Fibroblast of lung (primary cell): ENCODE data around the gene SAMD3. TPM values are rescaled to one million over a fixed set of nuclear protein-coding genes. Genes with fewer than 3 reads are reported as not detected.
A peak's percentile ranks its signal among the peaks of the same experiment; 100 is the strongest.

ENCODE experiments used
- DNase-seq, 2 donors: peaks; one replicate each; pipeline versions ENCODE4 v3.0.0 to v3.0.0-alpha.2; 2010; ENCODE audit warnings: low read depth in 2 of 2
- H2AFZ ChIP-seq: 2 replicates; pipeline ENCODE4 v1.5.1; 2012; ENCODE audit warnings: low read length, control low read depth, inconsistent platforms
- H3K27ac ChIP-seq: 2 replicates; pipeline ENCODE4 v1.5.1; 2011; ENCODE audit warnings: low read length, control low read depth; ENCODE audit not compliant: insufficient read depth
- H3K27me3 ChIP-seq: 2 replicates; pipeline ENCODE4 v1.5.1; 2011; ENCODE audit warnings: mild to moderate bottlenecking, low read length; ENCODE audit not compliant: control insufficient read depth, insufficient read depth
- H3K36me3 ChIP-seq: 2 replicates; pipeline ENCODE4 v1.5.1; 2011; ENCODE audit warnings: low read length; ENCODE audit not compliant: control insufficient read depth, insufficient read depth
- H3K4me1 ChIP-seq: 2 replicates; pipeline ENCODE4 v1.5.1; 2011; ENCODE audit warnings: low read length; ENCODE audit not compliant: control insufficient read depth, insufficient read depth; ENCODE audit errors: extremely low read depth
- H3K4me2 ChIP-seq: 2 replicates; pipeline ENCODE4 v1.5.1; 2011; ENCODE audit warnings: low read length, control low read depth; ENCODE audit not compliant: insufficient read depth; ENCODE audit errors: extremely low read depth
- H3K4me3 ChIP-seq, 4 experiments: fragments of 200-600 bp in 1 of 4; sonication (generic) in 1 of 4; replicated peaks in 1 of 4; 2 replicates each; pipeline ENCODE4 v1.5.1; 2011 to 2016; ENCODE audit warnings: low read length in 4 of 4, low read depth in 3 of 4, mild to moderate bottlenecking in 3 of 4, control low read depth in 2 of 4, inconsistent platforms in 1 of 4, mixed read lengths in 1 of 4; ENCODE audit not compliant: insufficient read depth in 1 of 4; ENCODE audit errors: control extremely low read depth in 1 of 4
- H3K79me2 ChIP-seq: 2 replicates; pipeline ENCODE4 v1.5.1; 2012; ENCODE audit warnings: mild to moderate bottlenecking, low read length, inconsistent platforms; ENCODE audit not compliant: control insufficient read depth, insufficient read depth
- H3K9ac ChIP-seq: 2 replicates; pipeline ENCODE4 v1.5.1; 2011; ENCODE audit warnings: mild to moderate bottlenecking, low read length, control low read depth; ENCODE audit not compliant: insufficient read depth
- H3K9me3 ChIP-seq: 2 replicates; pipeline ENCODE4 v1.5.1; 2012; ENCODE audit warnings: low read depth, low read length; ENCODE audit not compliant: control insufficient read depth, insufficient read depth
- H4K20me1 ChIP-seq: 2 replicates; pipeline ENCODE4 v1.5.1; 2011; ENCODE audit warnings: low read length; ENCODE audit not compliant: control insufficient read depth, insufficient read depth; ENCODE audit errors: extremely low read depth
- CTCF ChIP-seq, 2 donors: IDR thresholded peaks in 1 of 2; conservative IDR thresholded peaks in 1 of 2; 1 replicate in 1 of 2; 2 replicates in 1 of 2; pipeline ENCODE4 v1.5.1; 2011 to 2012; ENCODE audit warnings: low read length in 2 of 2, control low read depth in 1 of 2, inconsistent platforms in 1 of 2, low read depth in 1 of 2, mild to moderate bottlenecking in 1 of 2
- EZH2 ChIP-seq: IDR thresholded peaks from 2 replicates; pipeline ENCODE4 v1.5.1; 2012; ENCODE audit warnings: low read length, control low read depth, mild to moderate bottlenecking; ENCODE audit errors: missing control alignments
- polyA plus RNA-seq, 2 donors: library from polyadenylated mRNA; depleted of rRNA in 1 of 2; stranded (reverse) in 1 of 2; unstranded in 1 of 2; fragments of >200 nt; gene quantifications; 2 replicates each; pipeline ENCODE4 v1.2.1, GENCODE V29; 2011 to 2012; ENCODE audit warnings: missing spikeins in 1 of 2
- total RNA-seq: library from RNA; depleted of rRNA; stranded (reverse); fragments of >200 nt; gene quantifications from 2 replicates; pipeline ENCODE4 v1.2.1, GENCODE V29; 2014

Gene SAMD3
- total and polyA plus RNA-seq, 2 donors (not counting 1 experiment from before 2014, with no cell fraction given), result 1.5 to 2.8 TPM

GRCh38 chr6:130143709-130144108, 79.0 kb downstream of the SAMD3 start:
- H3K4me2 ChIP-seq, result no peak overlapping the region
- no peaks in the 10 kb centered on the region for H3K36me3 ChIP-seq
- no peaks in the 10 kb centered on the region for H3K4me1 ChIP-seq
- H3K79me2 ChIP-seq, result no peaks in the 10 kb centered on the region
- no peaks in the 10 kb centered on the region for H4K20me1 ChIP-seq
- no peak overlapping the region for H3K4me3 ChIP-seq
- no peak overlapping the region for H3K27ac ChIP-seq
- no peak overlapping the region for H3K9ac ChIP-seq
- no peaks in the 10 kb centered on the region for H3K27me3 ChIP-seq
- no peaks in the 10 kb centered on the region for H3K9me3 ChIP-seq
- TF ChIP-seq EZH2 (no peak), CTCF (conservative IDR thresholded peaks at IDR 0.05 in 1 of 2, IDR thresholded peaks at IDR 0.05 in 1 of 2; ENCODE audit: low read depth in 1 of 2, low read length in 2 of 2) (no peak)
- DNase-seq, result peak in 1 of 2 donors; percentile 31
- H2AFZ ChIP-seq, result no peak overlapping the region

DNA sequence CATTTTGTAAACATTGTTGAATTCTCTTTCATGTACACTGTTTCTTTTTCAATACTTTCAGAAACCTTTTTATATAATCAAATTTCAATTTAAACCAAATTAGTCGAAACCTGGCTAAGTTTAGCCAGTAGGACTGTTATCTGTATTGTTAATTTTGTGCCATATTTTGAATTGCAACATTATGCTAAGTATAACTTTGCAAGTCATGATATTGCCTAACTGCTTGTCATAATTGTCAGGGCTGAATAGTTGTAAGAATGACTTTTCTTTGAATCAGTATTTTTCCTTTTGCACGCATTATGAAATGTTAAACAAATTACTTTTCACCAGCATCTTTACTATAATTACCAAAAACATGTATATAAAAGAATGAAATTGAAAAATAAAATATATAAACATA, 82.7 kb downstream of the SAMD3 start:
- H4K20me1 ChIP-seq, result no peaks in the 10 kb centered on the region
- H3K27ac ChIP-seq, result no peak overlapping the region
- H3K79me2 ChIP-seq, result no peaks in the 10 kb centered on the region
- H3K9me3 ChIP-seq, result no peaks in the 10 kb centered on the region
- no peak overlapping the region for H3K4me2 ChIP-seq
- no peaks in the 10 kb centered on the region for H3K36me3 ChIP-seq
- TF ChIP-seq EZH2, result no peak
- TF ChIP-seq CTCF (conservative IDR thresholded peaks at IDR 0.05 in 1 of 2, IDR thresholded peaks at IDR 0.05 in 1 of 2; ENCODE audit: low read depth in 1 of 2, low read length in 2 of 2), result no peak
- no peaks in the 10 kb centered on the region for H3K4me1 ChIP-seq
- no peak overlapping the region for H3K4me3 ChIP-seq
- no peak overlapping the region for H2AFZ ChIP-seq
- no peak overlapping the region for H3K9ac ChIP-seq
- H3K27me3 ChIP-seq, result no peaks in the 10 kb centered on the region
- DNase-seq, result peak in 1 of 2 donors; percentile 71

DNA sequence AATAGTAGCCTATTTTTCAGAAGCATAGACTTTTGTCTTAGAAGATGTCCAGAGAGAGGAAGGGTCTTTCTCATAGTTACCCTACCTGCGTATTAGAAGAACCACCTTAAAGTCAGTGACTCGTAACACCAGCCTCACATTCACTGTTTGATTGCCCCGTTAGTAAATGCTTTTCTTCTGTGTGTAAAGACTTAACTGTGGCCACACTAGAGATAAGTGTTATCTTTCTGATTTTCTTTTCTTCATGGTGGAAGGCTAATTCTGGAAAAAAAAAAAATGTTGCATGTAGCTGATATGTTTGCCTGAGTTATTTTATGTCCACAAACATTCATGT, 83.9 kb downstream of the SAMD3 start:
- H3K9ac ChIP-seq, result no peak overlapping the region
- DNase-seq, result no peak
- no peak overlapping the region for H3K4me3 ChIP-seq
- no peak overlapping the region for H2AFZ ChIP-seq
- no peaks in the 10 kb centered on the region for H3K4me1 ChIP-seq
- H4K20me1 ChIP-seq, result no peaks in the 10 kb centered on the region
- no peak overlapping the region for H3K4me2 ChIP-seq
- TF ChIP-seq CTCF (conservative IDR thresholded peaks at IDR 0.05 in 1 of 2, IDR thresholded peaks at IDR 0.05 in 1 of 2; ENCODE audit: low read depth in 1 of 2, low read length in 2 of 2), result no peak
- no peak for TF ChIP-seq EZH2
- no peaks in the 10 kb centered on the region for H3K27me3 ChIP-seq
- no peaks in the 10 kb centered on the region for H3K9me3 ChIP-seq
- H3K27ac ChIP-seq, result no peak overlapping the region
- no peaks in the 10 kb centered on the region for H3K36me3 ChIP-seq
- H3K79me2 ChIP-seq, result no peaks in the 10 kb centered on the region
